Medulla oblongata (tissue), 1 donor: ENCODE results near the gene TEP1.
"Not testable (repeated sequence)": the region's sequence is repeated elsewhere in the genome, so short reads cannot be mapped to it uniquely, and the experiment has no call there.

Experiments
- DNase-seq: peaks from one replicate; pipeline ENCODE4 v3.0.0-alpha.2; 2015; ENCODE audit errors: extremely low spot score

Gene TEP1

GRCh38 chr14:20386276-20386855, 26.9 kb downstream of the TEP1 start:
- no peak for DNase-seq

- DNase-seq: no peak
Observed at GRCh38 chr14:20384886-20385285, 28.4 kb downstream of the TEP1 start.

GRCh38 chr14:20384321-20384720, 29.0 kb downstream of the TEP1 start:
- no peak for DNase-seq

GRCh38 chr14:20383636-20384035, 29.7 kb downstream of the TEP1 start:
- no peak for DNase-seq

- no peak for DNase-seq
Observed at GRCh38 chr14:20383032-20383431, 30.3 kb downstream of the TEP1 start.

GRCh38 chr14:20382526-20382925, 30.8 kb downstream of the TEP1 start:
- no peak for DNase-seq

GRCh38 chr14:20381341-20381740, 32.0 kb downstream of the TEP1 start:
- DNase-seq: no peak

- no peak for DNase-seq
Observed at GRCh38 chr14:20380681-20381080, 32.6 kb downstream of the TEP1 start.

GRCh38 chr14:20379743-20380142, 33.6 kb downstream of the TEP1 start:
- DNase-seq: no peak

- DNase-seq: no peak
Observed at GRCh38 chr14:20377171-20377570, 36.1 kb downstream of the TEP1 start.

GRCh38 chr14:20376071-20376588, 37.2 kb downstream of the TEP1 start:
- DNase-seq: no peak

GRCh38 chr14:20375471-20375870, 37.8 kb downstream of the TEP1 start:
- no peak for DNase-seq

GRCh38 chr14:20372796-20373195, 40.5 kb downstream of the TEP1 start:
- no peak for DNase-seq

- no peak for DNase-seq
Observed at GRCh38 chr14:20365928-20366327, 47.4 kb downstream of the TEP1 start.

GRCh38 chr14:20358474-20358873, 54.8 kb downstream of the TEP1 start:
- not testable (repeated sequence) for DNase-seq

- DNase-seq: no peak
Observed at GRCh38 chr14:20356422-20356821, 56.9 kb downstream of the TEP1 start.

- DNase-seq: no peak
Observed at GRCh38 chr14:20350860-20351259, 62.4 kb downstream of the TEP1 start.

- no peak for DNase-seq
Observed at GRCh38 chr14:20350282-20350681, 63.0 kb downstream of the TEP1 start.

GRCh38 chr14:20347747-20348146, 65.6 kb downstream of the TEP1 start:
- no peak for DNase-seq

GRCh38 chr14:20346713-20347112, 66.6 kb downstream of the TEP1 start:
- DNase-seq: no peak

- DNase-seq: no peak
Observed at GRCh38 chr14:20345366-20345765, 67.9 kb downstream of the TEP1 start.

- DNase-seq: no peak
Observed at GRCh38 chr14:20343862-20344220, 69.5 kb downstream of the TEP1 start.

- peak; percentile 100 for DNase-seq
Observed at GRCh38 chr14:20343092-20343861, 70.0 kb downstream of the TEP1 start, which contains the start of gene PARP2. PARP2 (plus strand) TSS chr14:20343635; CDS start chr14:20343642, 7 bp downstream.
